ENCODE measurements around the gene GNAQ.

Gene GNAQ

DNA sequence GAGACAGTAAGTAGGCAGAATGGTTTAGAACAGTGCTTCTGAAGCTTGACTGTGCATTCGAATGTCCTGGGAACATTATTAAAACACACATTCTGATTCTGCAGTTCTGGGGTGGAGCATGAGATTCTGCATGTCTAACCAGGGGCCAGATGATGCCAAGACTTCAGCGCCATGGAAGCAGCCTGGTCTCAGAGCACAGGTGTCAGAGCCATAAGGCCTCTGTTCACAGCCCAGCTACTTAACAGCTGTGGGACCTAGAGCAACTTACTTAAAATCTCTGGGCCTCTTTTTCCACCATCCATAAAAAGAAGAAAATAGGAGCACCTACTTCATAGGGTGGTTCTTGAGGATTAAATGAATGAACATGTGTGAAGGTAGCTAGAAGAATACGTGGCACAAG is 84.0 kb downstream of the GNAQ start:
- TF ChIP-seq, protein P1, sequence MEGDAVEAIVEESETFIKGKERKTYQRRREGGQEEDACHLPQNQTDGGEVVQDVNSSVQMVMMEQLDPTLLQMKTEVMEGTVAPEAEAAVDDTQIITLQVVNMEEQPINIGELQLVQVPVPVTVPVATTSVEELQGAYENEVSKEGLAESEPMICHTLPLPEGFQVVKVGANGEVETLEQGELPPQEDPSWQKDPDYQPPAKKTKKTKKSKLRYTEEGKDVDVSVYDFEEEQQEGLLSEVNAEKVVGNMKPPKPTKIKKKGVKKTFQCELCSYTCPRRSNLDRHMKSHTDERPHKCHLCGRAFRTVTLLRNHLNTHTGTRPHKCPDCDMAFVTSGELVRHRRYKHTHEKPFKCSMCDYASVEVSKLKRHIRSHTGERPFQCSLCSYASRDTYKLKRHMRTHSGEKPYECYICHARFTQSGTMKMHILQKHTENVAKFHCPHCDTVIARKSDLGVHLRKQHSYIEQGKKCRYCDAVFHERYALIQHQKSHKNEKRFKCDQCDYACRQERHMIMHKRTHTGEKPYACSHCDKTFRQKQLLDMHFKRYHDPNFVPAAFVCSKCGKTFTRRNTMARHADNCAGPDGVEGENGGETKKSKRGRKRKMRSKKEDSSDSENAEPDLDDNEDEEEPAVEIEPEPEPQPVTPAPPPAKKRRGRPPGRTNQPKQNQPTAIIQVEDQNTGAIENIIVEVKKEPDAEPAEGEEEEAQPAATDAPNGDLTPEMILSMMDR (IDR thresholded peaks at IDR 0.05; ENCODE audit: borderline replicate concordance, insufficient read depth, low read depth, low read length), result no peak
- H3K4me3 ChIP-seq (ENCODE audit: low read depth, low read length), result no peak overlapping the region

DNA sequence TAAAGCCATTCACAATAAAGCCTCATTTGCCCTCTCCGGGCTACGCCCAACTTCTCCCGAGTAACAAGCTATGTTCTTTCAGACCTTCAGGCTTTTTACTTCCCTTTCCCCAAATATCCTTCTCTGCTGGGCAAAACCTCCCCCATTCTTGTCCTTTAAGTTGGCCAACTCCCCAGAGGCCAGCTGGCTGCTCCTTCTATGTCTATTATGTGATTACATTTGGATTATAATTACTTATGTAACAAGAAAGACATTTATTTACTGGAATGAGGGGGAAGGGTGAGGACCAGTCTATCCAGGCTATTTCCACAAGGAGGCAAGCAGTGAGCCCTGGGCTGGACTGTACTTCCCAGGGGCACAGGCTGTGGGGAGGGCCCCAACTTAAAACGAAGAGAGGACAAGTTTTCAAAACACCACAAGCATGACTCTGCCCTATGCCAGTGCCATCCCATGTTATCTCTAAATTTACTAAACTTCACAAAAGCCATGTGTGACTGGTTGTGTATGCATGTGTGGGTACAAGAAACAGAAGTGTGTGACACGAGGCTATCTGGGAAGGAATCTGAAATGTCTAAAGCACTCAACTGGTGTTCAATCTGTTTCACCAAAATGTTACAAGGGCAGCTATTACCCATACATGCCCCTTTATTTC is 84.5 kb downstream of the GNAQ start:
- TF ChIP-seq, protein P1 (IDR thresholded peaks at IDR 0.05; ENCODE audit: borderline replicate concordance, insufficient read depth, low read depth, low read length), result no peak

DNA sequence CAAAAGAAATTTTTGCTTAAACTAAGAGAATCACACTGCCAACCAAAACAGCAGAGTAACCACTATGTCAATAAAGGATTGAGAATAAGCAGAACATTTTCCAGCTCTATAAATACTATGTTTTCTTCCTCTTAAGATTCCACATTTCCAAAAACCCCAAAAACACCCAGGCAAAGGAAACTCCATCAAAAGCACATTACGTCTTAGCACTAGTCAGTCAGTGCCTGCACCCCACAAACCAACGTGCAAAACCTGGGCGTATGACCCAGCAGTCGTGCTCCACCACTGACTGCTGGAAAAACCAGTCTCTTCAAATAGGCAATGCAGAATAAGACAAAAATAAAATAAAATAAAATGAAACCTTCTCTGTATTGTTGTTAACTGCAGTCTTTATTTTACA is 85.3 kb downstream of the GNAQ start:
- no peak overlapping the region for H3K4me3 ChIP-seq (ENCODE audit: low read depth, low read length)
- TF ChIP-seq, protein P1 (IDR thresholded peaks at IDR 0.05; ENCODE audit: borderline replicate concordance, insufficient read depth, low read depth, low read length), result no peak

More for the DNA sequence above, 84.5 kb downstream of the GNAQ start:
- no peak overlapping the region for H3K4me3 ChIP-seq (ENCODE audit: low read depth, low read length)

DNA sequence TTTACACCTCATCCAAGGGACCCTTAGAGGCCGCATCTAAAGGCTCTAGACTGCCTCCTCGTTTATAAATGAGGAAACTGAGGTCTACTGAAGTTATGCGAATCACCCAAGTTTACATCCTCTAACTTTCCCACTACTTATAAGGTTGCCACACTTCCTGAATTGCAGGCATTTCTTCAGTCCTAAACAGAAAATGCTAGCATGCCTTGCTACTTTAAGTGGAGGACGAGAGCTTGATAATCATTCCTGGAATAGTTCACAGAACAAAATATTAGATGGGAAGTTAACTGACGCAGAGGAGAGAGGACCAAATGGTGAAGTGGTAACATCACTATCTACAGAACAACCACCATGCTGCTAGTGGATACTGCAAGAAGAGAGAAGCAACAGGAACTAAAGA is 85.8 kb downstream of the GNAQ start:
- TF ChIP-seq, protein P1 (IDR thresholded peaks at IDR 0.05; ENCODE audit: borderline replicate concordance, insufficient read depth, low read depth, low read length), result no peak
- H3K4me3 ChIP-seq (ENCODE audit: low read depth, low read length), result no peak overlapping the region

DNA sequence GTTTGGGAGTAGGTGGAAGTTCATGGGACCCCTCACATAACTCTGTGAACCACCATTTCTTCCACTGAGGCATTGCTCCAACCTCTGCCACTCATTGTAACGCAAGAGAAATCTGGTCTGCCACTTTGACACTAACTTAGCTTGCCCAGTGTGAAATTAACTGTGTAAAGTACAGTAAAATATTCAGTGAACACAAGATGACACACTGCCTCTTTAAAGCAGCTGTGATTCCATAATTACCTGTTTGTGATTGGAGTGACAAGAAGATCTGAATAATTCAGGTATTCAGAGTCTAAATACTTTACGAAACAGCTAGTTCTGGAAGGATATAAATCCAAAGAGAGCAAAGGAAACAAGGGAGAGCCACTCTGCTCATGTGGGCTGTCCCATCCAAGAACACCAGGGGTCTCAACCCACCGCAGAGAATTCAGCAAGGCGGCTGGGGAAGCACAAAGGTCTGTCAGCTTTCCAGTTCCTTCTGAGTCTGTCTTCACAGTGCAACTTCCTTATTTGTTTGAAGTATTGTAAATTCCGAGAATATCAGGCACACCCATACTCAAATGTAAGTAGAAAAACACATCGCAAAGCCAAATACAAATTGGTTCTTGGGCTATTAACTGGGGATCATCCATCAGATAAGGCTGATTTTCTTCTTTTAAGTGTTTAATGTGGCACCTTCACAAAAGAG is 86.9 kb downstream of the GNAQ start:
- H3K4me3 ChIP-seq (ENCODE audit: low read depth, low read length), result no peak overlapping the region
- TF ChIP-seq, protein P1 (IDR thresholded peaks at IDR 0.05; ENCODE audit: borderline replicate concordance, insufficient read depth, low read depth, low read length), result no peak

DNA sequence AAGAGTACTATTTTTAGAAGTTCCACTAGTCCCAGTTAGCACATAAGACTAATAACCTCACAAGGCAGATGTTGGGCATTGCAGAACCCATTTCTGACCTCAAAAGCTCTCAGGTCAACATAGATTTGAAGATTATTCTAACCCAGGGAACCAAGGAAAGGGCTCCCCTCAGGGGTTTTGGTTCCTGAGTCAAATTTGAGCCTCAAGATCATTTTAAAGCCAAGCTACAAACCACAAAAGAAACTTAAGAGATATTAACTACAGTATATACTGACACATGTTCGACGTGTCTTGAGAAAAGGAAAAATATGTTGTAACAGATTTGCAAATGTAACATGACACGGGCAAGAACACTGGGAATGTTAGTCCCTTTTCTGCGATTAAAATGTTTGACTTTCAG is 88.6 kb downstream of the GNAQ start:
- no peak overlapping the region for H3K4me3 ChIP-seq (ENCODE audit: low read depth, low read length)
- TF ChIP-seq, protein P1 (IDR thresholded peaks at IDR 0.05; ENCODE audit: borderline replicate concordance, insufficient read depth, low read depth, low read length), result no peak

DNA sequence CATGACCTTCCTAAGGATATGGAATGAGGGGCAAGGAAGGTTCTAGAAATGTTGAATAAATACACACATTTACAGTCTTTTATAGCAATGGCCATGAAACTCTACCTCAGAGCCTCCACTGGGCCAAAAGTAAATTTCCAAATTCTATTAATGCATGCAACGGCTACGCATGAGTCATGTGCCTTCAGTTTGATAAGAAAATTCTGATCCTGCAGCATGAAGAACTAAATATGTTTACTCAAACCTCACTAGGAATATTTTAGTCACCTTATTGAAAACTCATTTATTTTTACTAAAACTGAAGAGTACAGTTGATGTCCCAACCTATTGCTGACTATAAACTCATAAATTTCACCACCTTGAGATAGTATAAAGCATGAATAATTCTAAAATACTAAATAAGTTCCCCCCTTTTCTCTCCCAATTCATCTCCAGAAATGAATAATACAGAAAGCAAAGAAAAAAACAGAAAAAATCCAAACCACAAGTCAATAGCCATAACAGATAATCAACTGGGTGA is 92.4 kb downstream of the GNAQ start:
- TF ChIP-seq, protein P1 (IDR thresholded peaks at IDR 0.05; ENCODE audit: borderline replicate concordance, insufficient read depth, low read depth, low read length), result no peak
- H3K4me3 ChIP-seq (ENCODE audit: low read depth, low read length), result no peak overlapping the region

All from GM12875 (cell line).